PC-9 (cell line): ENCODE measurements around the gene SLC25A26. TPM values are rescaled to one million over a fixed set of nuclear protein-coding genes. Genes with fewer than 3 reads are reported as not detected.

Experiments
- BruUV-seq: library from RNA; stranded (reverse); fragments of 400-500 nt; replicated peaks from 2 replicates; lab custom pipeline; 2021; lab: Mats Ljungman, UMichigan
- CTCF ChIA-PET: fragments of 300-600 bp; sonication (Branson Sonifier 250); formaldehyde crosslinking; loops from one replicate; lab custom pipeline; 2022; ENCODE audit warnings: antibody characterized with exemption; lab: Charles Lee
- POLR2A ChIA-PET: fragments of 300-600 bp; sonication (Branson Sonifier 250); formaldehyde crosslinking; loops from one replicate; lab custom pipeline; 2022; ENCODE audit warnings: antibody characterized with exemption; ENCODE audit not compliant: unreplicated experiment; lab: Charles Lee
- DNase-seq, 2 experiments: peaks; one replicate each; pipeline versions ENCODE4 v3.0.0 to v3.0.0-alpha.2; 2015 to 2022; ENCODE audit warnings: mixed read lengths in 1 of 2
- H2AFZ ChIP-seq: fragments of 200-600 bp; sonication (generic); 2 replicates; pipeline ENCODE4 v1.8.1; 2017; ENCODE audit warnings: antibody characterized with exemption
- H3F3A ChIP-seq: fragments of 200-600 bp; sonication (generic); 2 replicates; pipeline ENCODE4 v1.8.1; 2017; ENCODE audit warnings: antibody characterized with exemption, mild to moderate bottlenecking, low read depth; ENCODE audit not compliant: insufficient read depth
- H3K27ac ChIP-seq: fragments of 200-600 bp; sonication (generic); 2 replicates; pipeline ENCODE4 v1.6.1; 2016; ENCODE audit warnings: mixed run types
- H3K27me3 ChIP-seq: fragments of 200-600 bp; sonication (generic); 2 replicates; pipeline ENCODE4 v1.6.1; 2016; ENCODE audit warnings: low read depth, mixed run types; ENCODE audit not compliant: insufficient read depth
- H3K36me3 ChIP-seq: fragments of 200-600 bp; sonication (generic); 2 replicates; pipeline ENCODE4 v1.6.1; 2016; ENCODE audit warnings: low read depth, mixed run types
- H3K4me1 ChIP-seq: fragments of 200-600 bp; sonication (generic); replicated peaks from 2 replicates; pipeline ENCODE4 v1.6.1; 2016; ENCODE audit warnings: mixed run types; ENCODE audit not compliant: insufficient read depth
- H3K4me2 ChIP-seq: fragments of 200-600 bp; sonication (generic); 2 replicates; pipeline ENCODE4 v1.6.1; 2017; ENCODE audit warnings: mixed run types
- H3K4me3 ChIP-seq: fragments of 200-600 bp; sonication (generic); 2 replicates; pipeline ENCODE4 v1.6.1; 2016; ENCODE audit warnings: mixed run types
- H3K79me2 ChIP-seq: fragments of 200-600 bp; sonication (generic); 2 replicates; pipeline ENCODE4 v1.6.1; 2017; ENCODE audit warnings: low read depth, mixed run types
- H3K9me2 ChIP-seq: fragments of 200-600 bp; sonication (generic); 2 replicates; pipeline ENCODE4 v1.8.1; 2017; ENCODE audit warnings: mild to moderate bottlenecking; ENCODE audit not compliant: insufficient read depth
- H3K9me3 ChIP-seq: fragments of 200-600 bp; sonication (generic); 2 replicates; pipeline ENCODE4 v1.8.1; 2016; ENCODE audit warnings: low read depth; ENCODE audit not compliant: insufficient read depth
- H4K20me1 ChIP-seq: fragments of 200-600 bp; sonication (generic); 2 replicates; pipeline ENCODE4 v1.8.1; 2017; ENCODE audit not compliant: insufficient read depth
- EZH2 ChIP-seq: fragments of 200-600 bp; sonication (generic); IDR thresholded peaks from 2 replicates; pipeline ENCODE4 v1.8.0; 2017; ENCODE audit warnings: antibody characterized with exemption, low read depth
- intact Hi-C: fragments of 100-400 bp; cut with micrococcal nuclease; formaldehyde crosslinking; loops from one replicate; pipeline ENCODE4 v1.10.0; 2022; ENCODE audit not compliant: unreplicated experiment
- total RNA-seq: library from RNA; stranded (reverse); gene quantifications from 2 replicates; pipeline ENCODE4 v1.2.3, GENCODE V29; 2021
- TF ChIP-seq, protein P1 (sequence below): fragments of 200-600 bp; sonication (generic); conservative IDR thresholded peaks from 2 replicates; pipeline ENCODE4 v1.6.1; 2017; ENCODE audit warnings: mixed run types, antibody characterized with exemption, mild to moderate bottlenecking, moderate library complexity

The SLC25A26 gene
- total RNA-seq, 1 experiment from 2014 or later = 20.8 TPM

- no peaks in the 10 kb centered on the region for H3K27me3 ChIP-seq
- 0 out of 2 replicates have a peak, but pooled peaks cover 3% of the 10 kb centered on the region for H3K9me3 ChIP-seq
- no peak for TF ChIP-seq EZH2
- TF ChIP-seq, protein P1, sequence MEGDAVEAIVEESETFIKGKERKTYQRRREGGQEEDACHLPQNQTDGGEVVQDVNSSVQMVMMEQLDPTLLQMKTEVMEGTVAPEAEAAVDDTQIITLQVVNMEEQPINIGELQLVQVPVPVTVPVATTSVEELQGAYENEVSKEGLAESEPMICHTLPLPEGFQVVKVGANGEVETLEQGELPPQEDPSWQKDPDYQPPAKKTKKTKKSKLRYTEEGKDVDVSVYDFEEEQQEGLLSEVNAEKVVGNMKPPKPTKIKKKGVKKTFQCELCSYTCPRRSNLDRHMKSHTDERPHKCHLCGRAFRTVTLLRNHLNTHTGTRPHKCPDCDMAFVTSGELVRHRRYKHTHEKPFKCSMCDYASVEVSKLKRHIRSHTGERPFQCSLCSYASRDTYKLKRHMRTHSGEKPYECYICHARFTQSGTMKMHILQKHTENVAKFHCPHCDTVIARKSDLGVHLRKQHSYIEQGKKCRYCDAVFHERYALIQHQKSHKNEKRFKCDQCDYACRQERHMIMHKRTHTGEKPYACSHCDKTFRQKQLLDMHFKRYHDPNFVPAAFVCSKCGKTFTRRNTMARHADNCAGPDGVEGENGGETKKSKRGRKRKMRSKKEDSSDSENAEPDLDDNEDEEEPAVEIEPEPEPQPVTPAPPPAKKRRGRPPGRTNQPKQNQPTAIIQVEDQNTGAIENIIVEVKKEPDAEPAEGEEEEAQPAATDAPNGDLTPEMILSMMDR = no peak
- no peak overlapping the region for H3K4me2 ChIP-seq
- no peaks in the 10 kb centered on the region for H3K9me2 ChIP-seq
- BruUV-seq = no TSS peak
- H3F3A ChIP-seq = no peaks in the 10 kb centered on the region
- H3K36me3 ChIP-seq = no peaks in the 10 kb centered on the region
- H3K27ac ChIP-seq = no peak overlapping the region
- H3K4me1 ChIP-seq = no peaks in the 10 kb centered on the region
- no peak overlapping the region for H3K4me3 ChIP-seq
- DNase-seq = no peak
- CTCF ChIA-PET = no interaction called here
- no peaks in the 10 kb centered on the region for H3K79me2 ChIP-seq
- H4K20me1 ChIP-seq = no peaks in the 10 kb centered on the region
- POLR2A ChIA-PET = no interaction called here
- no peak overlapping the region for H2AFZ ChIP-seq
- intact Hi-C loops = no loop called here
Measured at GRCh38 chr3:66393333-66394005, 172.7 kb downstream of the SLC25A26 start.

DNA sequence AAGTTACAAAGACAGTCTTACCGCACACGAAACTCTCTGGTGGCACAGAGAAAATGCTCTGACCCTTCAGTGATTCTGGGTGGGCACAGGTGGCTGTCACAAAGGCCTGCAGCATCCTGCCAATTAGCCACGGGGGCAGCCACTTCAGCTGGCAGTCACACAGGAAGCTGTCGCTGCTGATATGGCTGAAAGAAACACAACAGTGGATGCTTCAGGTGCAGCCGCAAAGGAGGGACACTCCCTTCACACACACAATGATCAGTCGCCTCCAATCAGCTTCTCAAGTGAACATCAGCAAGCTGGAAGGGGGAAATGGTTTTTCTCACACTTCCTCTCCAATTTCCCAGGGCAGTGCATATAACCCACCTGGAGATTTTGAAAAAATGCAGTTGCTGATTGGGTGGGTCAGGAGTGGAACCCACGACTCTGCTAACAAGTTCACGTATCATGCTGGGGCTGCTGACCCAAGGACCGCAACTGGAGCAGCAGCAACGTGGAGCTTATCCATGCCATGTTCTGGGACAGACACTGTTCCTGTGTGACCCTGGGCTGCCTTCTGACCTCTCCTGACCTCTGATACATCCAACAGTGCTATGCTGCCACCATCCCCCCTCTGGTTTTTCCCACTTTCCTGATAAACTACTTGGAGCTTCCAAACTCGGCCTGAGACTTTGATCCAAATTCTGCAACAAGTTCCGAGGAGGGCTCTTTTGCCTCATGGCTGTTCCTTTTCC is 173.4 kb downstream of the SLC25A26 start:
- BruUV-seq = no TSS peak
- ChIA-PET POLR2A (no interaction called here), CTCF (no interaction called here)

GRCh38 chr3:66394753-66395249 is 174.0 kb downstream of the SLC25A26 start:
- H3K4me2 ChIP-seq = no peak overlapping the region
- no peaks in the 10 kb centered on the region for H3K9me3 ChIP-seq
- H3K4me1 ChIP-seq = no peaks in the 10 kb centered on the region
- no peaks in the 10 kb centered on the region for H3F3A ChIP-seq
- H3K36me3 ChIP-seq = no peaks in the 10 kb centered on the region
- H3K27me3 ChIP-seq = no peaks in the 10 kb centered on the region
- ChIA-PET POLR2A (no interaction called here), CTCF (no interaction called here)
- BruUV-seq = no TSS peak
- no peaks in the 10 kb centered on the region for H4K20me1 ChIP-seq
- no peak overlapping the region for H2AFZ ChIP-seq
- no peak for DNase-seq
- H3K79me2 ChIP-seq = no peaks in the 10 kb centered on the region
- no peak for TF ChIP-seq EZH2
- TF ChIP-seq, protein P1 = no peak
- H3K4me3 ChIP-seq = no peak overlapping the region
- no peaks in the 10 kb centered on the region for H3K9me2 ChIP-seq
- no peak overlapping the region for H3K27ac ChIP-seq
- intact Hi-C loops = no loop called here

More for the DNA sequence above, 173.4 kb downstream of the SLC25A26 start:
- no peaks in the 10 kb centered on the region for H3K9me3 ChIP-seq
- no peaks in the 10 kb centered on the region for H3K36me3 ChIP-seq
- TF ChIP-seq EZH2 = no peak
- TF ChIP-seq, protein P1 = no peak
- H3K4me2 ChIP-seq = no peak overlapping the region
- DNase-seq = no peak
- intact Hi-C loops = no loop called here
- no peaks in the 10 kb centered on the region for H3K27me3 ChIP-seq
- H3K27ac ChIP-seq = no peak overlapping the region
- H4K20me1 ChIP-seq = no peaks in the 10 kb centered on the region
- no peak overlapping the region for H3K4me3 ChIP-seq
- H3K79me2 ChIP-seq = no peaks in the 10 kb centered on the region
- no peaks in the 10 kb centered on the region for H3K4me1 ChIP-seq
- no peaks in the 10 kb centered on the region for H3K9me2 ChIP-seq
- no peaks in the 10 kb centered on the region for H3F3A ChIP-seq
- no peak overlapping the region for H2AFZ ChIP-seq
